Activated naive CD4-positive, alpha-beta T cell (primary cell): Measurements from ENCODE around the gene MAPT.
"Not testable (repeated sequence)": the region's sequence is repeated elsewhere in the genome, so short reads cannot be mapped to it uniquely, and the experiment has no call there.

ENCODE experiments used
- DNase-seq, 4 experiments: peaks; one replicate each; lab custom pipeline; 2025; lab: John Stamatoyannopoulos, UW

The MAPT gene

DNA sequence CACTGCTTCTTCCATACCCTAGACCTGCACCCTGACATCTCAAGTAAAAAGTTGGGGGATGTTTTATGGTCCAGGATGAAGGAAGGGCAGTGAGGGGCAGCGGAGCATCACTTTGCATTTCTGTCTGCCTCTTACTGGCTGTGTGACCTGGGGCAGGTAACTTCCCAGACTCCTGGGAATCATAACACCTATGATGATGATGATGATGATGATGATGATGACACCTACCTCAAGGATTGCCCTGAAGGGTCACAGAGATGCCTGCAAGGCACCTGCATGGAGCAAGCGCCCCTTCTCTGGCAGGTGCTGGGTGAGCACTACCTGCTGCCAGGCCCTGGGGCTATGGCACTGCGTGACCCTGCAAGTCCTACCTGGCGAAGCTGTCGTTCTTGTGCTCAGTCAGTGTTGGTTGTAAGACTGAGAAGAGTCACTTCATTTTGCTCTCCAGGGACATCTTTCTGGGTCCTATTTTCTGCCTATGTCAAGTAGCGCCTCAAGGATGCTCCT is 58.5 kb downstream of the MAPT start:
- DNase-seq = no peak

DNA sequence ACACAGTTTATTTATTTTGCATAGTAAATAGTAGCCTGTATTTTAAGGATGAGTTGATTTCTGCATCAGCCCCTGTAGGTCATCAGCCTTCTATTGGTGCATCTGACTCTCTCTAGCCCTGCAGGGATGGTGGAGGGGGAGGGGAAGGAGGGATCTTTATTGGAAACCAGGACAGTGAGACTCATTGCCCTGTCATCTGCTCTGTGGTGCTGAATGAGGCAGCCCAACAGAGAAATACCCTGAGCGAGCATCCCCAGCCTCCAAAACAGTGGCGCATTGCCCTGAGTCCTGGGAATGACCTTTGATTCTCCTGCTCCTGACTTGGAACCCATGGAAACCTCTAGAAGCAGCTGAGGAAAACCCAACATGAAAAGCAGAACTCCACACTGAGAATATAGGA is 59.2 kb downstream of the MAPT start:
- DNase-seq = no peak

GRCh38 chr17:45954914-45955313 is 60.6 kb downstream of the MAPT start:
- no peak for DNase-seq

DNA sequence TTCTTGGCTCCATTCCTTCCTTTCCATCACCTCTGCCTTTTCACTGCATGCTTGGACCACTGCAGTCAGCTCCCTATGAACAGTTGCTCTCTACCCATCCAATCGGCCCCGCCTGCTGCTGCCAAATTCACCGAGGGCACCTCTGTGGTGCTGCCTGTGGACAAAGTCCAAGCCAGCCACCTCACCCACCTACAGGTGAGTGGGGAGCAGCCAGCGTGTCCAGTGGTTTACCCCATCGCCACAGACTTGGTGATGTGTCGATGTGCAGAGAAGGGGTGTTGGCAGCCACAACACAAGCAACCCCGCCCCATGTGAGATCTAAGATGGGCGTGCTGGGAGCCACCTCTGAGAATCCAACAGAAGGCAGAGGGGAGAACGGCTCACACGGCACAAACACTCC is 61.0 kb downstream of the MAPT start:
- no peak for DNase-seq

GRCh38 chr17:45956090-45956489 is 61.7 kb downstream of the MAPT start:
- DNase-seq = no peak

DNA sequence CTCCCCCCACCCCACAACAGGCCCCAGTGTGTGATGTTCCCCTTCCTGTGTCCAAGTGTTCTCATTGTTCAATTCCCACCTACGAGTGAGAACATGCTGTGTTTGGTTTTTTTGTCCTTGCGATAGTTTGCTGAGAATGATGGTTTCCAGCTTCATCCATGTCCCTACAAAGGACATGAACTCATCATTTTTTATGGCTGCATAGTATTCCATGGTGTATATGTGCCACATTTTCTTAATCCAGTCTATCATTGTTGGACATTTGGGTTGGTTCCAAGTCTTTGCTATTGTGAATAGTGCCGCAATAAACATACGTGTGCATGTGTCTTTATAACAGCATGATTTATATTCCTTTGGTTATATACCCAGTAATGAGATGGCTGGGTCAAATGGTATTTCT is 62.4 kb downstream of the MAPT start:
- not testable (repeated sequence) for DNase-seq

DNA sequence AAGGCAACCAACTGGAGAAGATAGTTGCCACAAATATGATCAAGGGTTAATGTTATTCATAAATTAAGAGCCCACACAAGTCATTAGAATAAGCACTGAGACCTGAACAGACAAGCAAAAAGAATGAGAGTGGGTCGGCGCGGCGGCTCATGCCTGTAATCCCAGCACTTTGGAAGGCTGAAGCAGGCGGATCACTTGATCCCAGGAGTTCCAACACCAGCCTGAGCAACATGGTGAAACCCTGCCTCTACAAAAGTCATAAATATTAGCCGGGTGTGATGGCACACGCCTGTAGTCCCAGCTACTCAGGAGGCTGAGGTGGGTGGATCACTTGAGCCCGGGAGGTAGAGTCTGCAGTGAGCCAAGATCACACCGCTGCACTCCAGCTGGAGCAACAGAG is 64.0 kb downstream of the MAPT start:
- DNase-seq = no peak

GRCh38 chr17:45958994-45959665 is 64.8 kb downstream of the MAPT start:
- no peak for DNase-seq

DNA sequence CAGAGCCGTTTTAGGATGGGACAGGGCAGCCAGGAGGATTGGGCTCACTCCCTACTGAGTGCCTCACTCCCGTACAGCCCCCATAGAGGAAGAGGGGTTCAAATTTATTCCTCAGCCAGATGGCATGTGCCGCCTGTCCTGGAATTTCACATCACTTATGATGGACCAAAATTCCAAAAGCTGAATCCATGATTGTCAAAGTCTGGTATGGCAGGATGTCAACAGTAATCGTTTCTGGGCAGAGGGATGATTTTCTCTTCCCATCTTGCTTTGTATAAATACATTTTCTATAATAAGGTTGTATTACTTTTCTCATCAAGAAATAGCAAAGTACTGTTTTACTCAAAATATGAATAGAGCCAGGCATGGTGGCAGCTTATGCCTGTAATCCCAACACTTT is 66.0 kb downstream of the MAPT start:
- no peak for DNase-seq

GRCh38 chr17:45961206-45961605 is 66.9 kb downstream of the MAPT start:
- no peak for DNase-seq

- no peak for DNase-seq
Measured at GRCh38 chr17:45962221-45962972, 68.0 kb downstream of the MAPT start.

DNA sequence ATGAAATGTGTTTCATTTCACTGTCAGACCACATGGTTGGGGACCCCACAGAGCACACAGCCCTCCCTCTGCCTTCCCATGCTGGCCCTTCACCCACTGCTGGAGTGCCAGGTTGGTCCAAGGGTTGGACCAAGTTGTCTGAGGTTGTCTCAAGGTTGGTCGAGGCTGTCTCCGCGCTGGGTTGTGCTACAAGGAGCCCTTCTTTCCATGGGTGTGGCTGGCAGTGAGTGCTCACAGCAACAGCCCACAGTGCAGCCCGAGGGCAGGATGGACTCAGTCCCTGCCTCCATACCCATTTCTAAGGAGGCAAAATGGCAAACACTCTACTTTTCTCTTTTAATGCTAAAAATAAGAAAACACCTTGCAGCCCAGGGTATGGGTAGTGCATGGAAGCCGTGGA is 68.9 kb downstream of the MAPT start:
- DNase-seq = no peak

- no peak for DNase-seq
Measured at GRCh38 chr17:45963889-45964288, 69.5 kb downstream of the MAPT start.

- DNase-seq = no peak
Measured at GRCh38 chr17:45964634-45965033, 70.3 kb downstream of the MAPT start.

GRCh38 chr17:45965812-45966211 is 71.5 kb downstream of the MAPT start:
- no peak for DNase-seq

- DNase-seq = no peak
Measured at GRCh38 chr17:45966606-45967280, 72.4 kb downstream of the MAPT start.

DNA sequence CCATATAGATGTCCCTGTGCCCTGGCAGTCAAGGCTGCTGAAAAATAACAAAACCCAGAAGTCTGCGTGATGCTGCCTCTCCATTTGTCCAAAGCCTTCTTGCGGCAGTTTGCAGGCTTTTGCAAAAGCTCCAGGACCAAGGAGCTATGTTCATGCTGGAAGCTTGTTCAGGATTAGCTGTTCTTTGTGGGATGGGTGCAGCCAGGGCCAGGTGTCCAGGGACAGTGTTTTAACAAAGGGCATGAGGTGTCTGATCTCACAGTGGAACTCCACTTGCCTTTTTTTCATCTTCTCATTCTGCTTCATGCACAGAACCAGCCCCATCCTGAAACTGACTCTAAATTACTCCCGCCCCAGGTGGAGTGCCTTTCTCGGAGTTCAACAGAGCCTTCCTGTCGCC is 73.0 kb downstream of the MAPT start:
- DNase-seq = no peak

DNA sequence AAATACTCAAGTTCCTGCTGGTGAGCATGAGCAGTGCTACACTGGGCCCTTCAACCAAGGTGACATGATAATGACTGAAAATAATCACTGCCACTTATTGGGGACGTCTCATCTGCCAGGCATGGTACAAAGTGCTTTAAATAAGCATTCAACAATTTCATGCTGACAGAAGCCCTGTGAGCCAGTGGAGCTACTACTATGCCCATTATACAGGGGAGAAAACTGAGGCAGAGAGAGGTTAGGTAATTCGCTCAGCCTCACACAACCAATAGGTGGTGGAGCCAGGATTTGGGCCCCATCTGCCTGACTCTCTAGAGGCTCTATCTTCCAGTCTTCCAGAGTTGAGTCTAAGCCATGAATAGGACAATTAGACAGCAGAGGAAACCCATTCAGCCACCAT is 74.4 kb downstream of the MAPT start:
- no peak for DNase-seq

GRCh38 chr17:45969726-45970125 is 75.4 kb downstream of the MAPT start:
- no peak for DNase-seq

GRCh38 chr17:45970659-45971058 is 76.3 kb downstream of the MAPT start:
- no peak for DNase-seq

DNA sequence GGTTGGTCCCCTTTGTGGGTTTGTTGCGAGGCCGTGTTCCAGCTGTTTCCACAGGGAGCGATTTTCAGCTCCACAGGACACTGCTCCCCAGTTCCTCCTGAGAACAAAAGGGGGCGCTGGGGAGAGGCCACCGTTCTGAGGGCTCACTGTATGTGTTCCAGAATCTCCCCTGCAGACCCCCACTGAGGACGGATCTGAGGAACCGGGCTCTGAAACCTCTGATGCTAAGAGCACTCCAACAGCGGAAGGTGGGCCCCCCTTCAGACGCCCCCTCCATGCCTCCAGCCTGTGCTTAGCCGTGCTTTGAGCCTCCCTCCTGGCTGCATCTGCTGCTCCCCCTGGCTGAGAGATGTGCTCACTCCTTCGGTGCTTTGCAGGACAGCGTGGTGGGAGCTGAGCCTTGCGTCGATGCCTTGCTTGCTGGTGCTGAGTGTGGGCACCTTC is 77.4 kb downstream of the MAPT start:
- no peak for DNase-seq

GRCh38 chr17:45972531-45972930 is 78.2 kb downstream of the MAPT start:
- DNase-seq = no peak
